ENCODE data around the gene MRTFA. TPM values are rescaled to one million over a fixed set of nuclear protein-coding genes. Genes with fewer than 3 reads are reported as not detected.
"Not testable (repeated sequence)": the region's sequence is repeated elsewhere in the genome, so short reads cannot be mapped to it uniquely, and the experiment has no call there.

The MRTFA gene
- total and polyA plus RNA-seq, 2 donors = 22.3 to 37.6 TPM

- no peaks in the 10 kb centered on the region for H3K36me3 ChIP-seq (ENCODE audit: insufficient read depth)
- H3K4me1 ChIP-seq (ENCODE audit: insufficient read depth) = peaks cover 3% of the 10 kb centered on the region
- H3K4me3 ChIP-seq (ENCODE audit: low read depth, low read length) = no peak overlapping the region
- no peak for DNase-seq (ENCODE audit: extremely low spot score)
- no peak overlapping the region for H3K27ac ChIP-seq (ENCODE audit: low read depth)
- WGBS = 98% methylated on average over 1 of the region's 1 CpG
Observed at GRCh38 chr22:40502919-40503318, 133.6 kb downstream of the MRTFA start.

GRCh38 chr22:40500465-40500786, 136.1 kb downstream of the MRTFA start:
- not testable (repeated sequence) for H3K4me1 ChIP-seq (ENCODE audit: insufficient read depth); DNase-seq (ENCODE audit: extremely low spot score); H3K36me3 ChIP-seq (ENCODE audit: insufficient read depth); H3K4me3 ChIP-seq (ENCODE audit: low read depth, low read length); H3K27ac ChIP-seq (ENCODE audit: low read depth)
- WGBS = 80% methylated on average over 4 of the region's 5 CpGs

GRCh38 chr22:40499209-40499623, 137.3 kb downstream of the MRTFA start:
- no peaks in the 10 kb centered on the region for H3K4me1 ChIP-seq (ENCODE audit: insufficient read depth)
- no peak for DNase-seq (ENCODE audit: extremely low spot score)
- no peak overlapping the region for H3K27ac ChIP-seq (ENCODE audit: low read depth)

GRCh38 chr22:40498420-40499208, 137.9 kb downstream of the MRTFA start:
- Histone ChIP-seq H3K36me3 (ENCODE audit: insufficient read depth) (no peaks in the 10 kb centered on the region), H3K4me1 (ENCODE audit: insufficient read depth) (no peaks in the 10 kb centered on the region), H3K4me3 (ENCODE audit: low read depth, low read length) (no peak overlapping the region), H3K27ac (ENCODE audit: low read depth) (no peak overlapping the region)
- 41% methylated on average over 6 of the region's 6 CpGs for WGBS
- DNase-seq (ENCODE audit: extremely low spot score) = no peak

More at GRCh38 chr22:40499209-40499623, 137.3 kb downstream of the MRTFA start:
- Histone ChIP-seq H3K4me3 (ENCODE audit: low read depth, low read length) (no peak overlapping the region), H3K36me3 (ENCODE audit: insufficient read depth) (no peaks in the 10 kb centered on the region)

- H3K27ac ChIP-seq (ENCODE audit: low read depth) = no peak overlapping the region
- no peak overlapping the region for H3K4me3 ChIP-seq (ENCODE audit: low read depth, low read length)
- DNase-seq (ENCODE audit: extremely low spot score) = no peak
- 57% methylated on average over 2 of the region's 2 CpGs for WGBS
- H3K4me1 ChIP-seq (ENCODE audit: insufficient read depth) = no peaks in the 10 kb centered on the region
- no peaks in the 10 kb centered on the region for H3K36me3 ChIP-seq (ENCODE audit: insufficient read depth)
Observed at GRCh38 chr22:40493441-40493840, 143.1 kb downstream of the MRTFA start.

- Histone ChIP-seq H3K36me3 (ENCODE audit: insufficient read depth) (no peaks in the 10 kb centered on the region), H3K27ac (ENCODE audit: low read depth) (no peak overlapping the region), H3K4me1 (ENCODE audit: insufficient read depth) (no peaks in the 10 kb centered on the region), H3K4me3 (ENCODE audit: low read depth, low read length) (no peak overlapping the region)
- no peak for DNase-seq (ENCODE audit: extremely low spot score)
- 33% methylated on average over 5 of the region's 5 CpGs for WGBS
Observed at GRCh38 chr22:40491990-40492631, 144.4 kb downstream of the MRTFA start.

GRCh38 chr22:40487663-40488249, 148.8 kb downstream of the MRTFA start:
- no peak overlapping the region for H3K27ac ChIP-seq (ENCODE audit: low read depth)
- no peak for DNase-seq (ENCODE audit: extremely low spot score)
- WGBS = 47% methylated on average over 3 of the region's 3 CpGs

GRCh38 chr22:40486962-40487602, 149.4 kb downstream of the MRTFA start:
- no peak overlapping the region for H3K4me3 ChIP-seq (ENCODE audit: low read depth, low read length)
- H3K27ac ChIP-seq (ENCODE audit: low read depth) = no peak overlapping the region
- H3K36me3 ChIP-seq (ENCODE audit: insufficient read depth) = no peaks in the 10 kb centered on the region
- no peak for DNase-seq (ENCODE audit: extremely low spot score)
- WGBS = 91% methylated on average over 2 of the region's 2 CpGs
- peaks cover 2% of the 10 kb centered on the region for H3K4me1 ChIP-seq (ENCODE audit: insufficient read depth)

More at GRCh38 chr22:40487663-40488249, 148.8 kb downstream of the MRTFA start:
- Histone ChIP-seq H3K4me3 (ENCODE audit: low read depth, low read length) (no peak overlapping the region), H3K36me3 (ENCODE audit: insufficient read depth) (no peaks in the 10 kb centered on the region), H3K4me1 (ENCODE audit: insufficient read depth) (peaks cover 2% of the 10 kb centered on the region)

GRCh38 chr22:40485813-40486667, 150.5 kb downstream of the MRTFA start:
- Histone ChIP-seq H3K4me3 (ENCODE audit: low read depth, low read length) (no peak overlapping the region), H3K27ac (ENCODE audit: low read depth) (no peak overlapping the region), H3K36me3 (ENCODE audit: insufficient read depth) (no peaks in the 10 kb centered on the region), H3K4me1 (ENCODE audit: insufficient read depth) (peaks cover 2% of the 10 kb centered on the region)
- WGBS = 66% methylated on average over 12 of the region's 12 CpGs
- no peak for DNase-seq (ENCODE audit: extremely low spot score)

- Histone ChIP-seq H3K4me3 (ENCODE audit: low read depth, low read length) (no peak overlapping the region), H3K4me1 (ENCODE audit: insufficient read depth) (peaks cover 2% of the 10 kb centered on the region), H3K27ac (ENCODE audit: low read depth) (no peak overlapping the region), H3K36me3 (ENCODE audit: insufficient read depth) (no peaks in the 10 kb centered on the region)
- no peak for DNase-seq (ENCODE audit: extremely low spot score)
- WGBS = 68% methylated on average over 7 of the region's 7 CpGs
Observed at GRCh38 chr22:40484906-40485669, 151.4 kb downstream of the MRTFA start.

GRCh38 chr22:40482886-40483285, 153.6 kb downstream of the MRTFA start:
- WGBS = 90% methylated on average over 5 of the region's 5 CpGs
- Histone ChIP-seq H3K4me3 (ENCODE audit: low read depth, low read length) (no peak overlapping the region), H3K27ac (ENCODE audit: low read depth) (no peak overlapping the region), H3K36me3 (ENCODE audit: insufficient read depth) (no peaks in the 10 kb centered on the region), H3K4me1 (ENCODE audit: insufficient read depth) (peaks cover 5% of the 10 kb centered on the region)
- DNase-seq (ENCODE audit: extremely low spot score) = no peak

- DNase-seq (ENCODE audit: extremely low spot score) = no peak
Observed at GRCh38 chr22:40482391-40482790, 154.1 kb downstream of the MRTFA start.

More at GRCh38 chr22:40482391-40482790, 154.1 kb downstream of the MRTFA start:
- Histone ChIP-seq H3K27ac (ENCODE audit: low read depth) (no peak overlapping the region), H3K4me1 (ENCODE audit: insufficient read depth) (peaks cover 5% of the 10 kb centered on the region), H3K36me3 (ENCODE audit: insufficient read depth) (no peaks in the 10 kb centered on the region), H3K4me3 (ENCODE audit: low read depth, low read length) (no peak overlapping the region)

Measured in urinary bladder (tissue), 4 donors.